Right lobe of liver (tissue), 4 donors: ENCODE measurements around the gene RNF208.

Experiments used
- CTCF ChIP-seq, 4 donors: fragments of 200-600 bp in 3 of 4; fragments of 450-650 bp in 1 of 4; IDR thresholded peaks; one replicate each; pipeline versions ENCODE4 v1.5.1 to v1.8.0; 2016 to 2022; ENCODE audit warnings: antibody characterized with exemption in 4 of 4, mild to moderate bottlenecking in 2 of 4
- POLR2A ChIP-seq: fragments of 450-650 bp; IDR thresholded peaks from one replicate; pipeline ENCODE4 v1.6.1; 2017; ENCODE audit warnings: antibody characterized with exemption, mild to moderate bottlenecking
- donor health status: DM: no; HTN: no; CAD: no.
- donor health status: DM: no; HTN: no; CAD: no.
- donor health status: DM: no; HTN: yes; CAD: no.

- TF ChIP-seq CTCF (IDR thresholded peaks at IDR 0.05) (no peak), POLR2A (no peak)
These were observed 47.3 kb upstream of the RNF208 start for GRCh38 chr9:137269231-137269772.
